ENCODE results near the gene C22orf39. TPM values are rescaled to one million over a fixed set of nuclear protein-coding genes. Genes with fewer than 3 reads are reported as not detected.

C22orf39 gene
- polyA plus RNA-seq, 1 donor = 41.1 TPM

DNA sequence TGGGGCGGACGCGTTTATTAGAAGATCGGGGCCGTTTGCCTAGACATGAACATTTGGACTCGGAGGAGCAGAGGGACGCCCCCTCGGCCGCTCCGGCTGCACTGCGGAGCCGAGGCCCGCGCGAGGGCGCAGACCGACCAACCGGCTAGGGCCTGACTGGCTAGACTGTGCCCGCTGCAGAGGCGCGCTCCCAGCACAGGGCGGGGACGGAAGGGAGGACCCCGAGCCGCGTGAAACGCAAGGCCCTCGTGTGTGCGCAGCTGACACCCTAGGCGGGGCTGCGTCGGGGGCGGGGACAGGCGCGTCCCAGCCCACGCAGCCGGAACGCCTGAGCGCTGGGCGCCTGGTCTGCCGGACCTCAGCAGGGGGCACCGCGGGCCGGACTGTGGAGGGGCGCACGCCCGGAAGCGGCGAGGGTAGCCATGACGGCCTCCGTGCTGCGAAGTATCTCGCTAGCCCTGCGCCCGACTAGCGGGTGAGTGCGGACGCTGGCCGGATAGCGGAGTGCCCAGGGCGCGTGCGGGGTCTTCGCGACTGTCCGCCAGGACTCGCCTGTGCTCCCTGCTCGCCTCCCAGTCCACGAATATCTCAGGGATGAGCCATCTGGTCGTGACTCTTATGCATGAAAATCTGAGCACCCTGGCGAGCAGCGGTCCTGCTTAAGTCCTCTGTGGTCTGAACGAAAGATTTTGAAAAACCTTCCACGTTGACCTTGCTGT is 15.2 kb downstream of the C22orf39 start, which contains the start of gene MRPL40:
TSS of gene MRPL40 (plus strand) at position 413 of the 719 bp plus-strand sequence. CDS start at position 423, 10 bp downstream.
- DNase-seq = peak; percentile 90

DNA sequence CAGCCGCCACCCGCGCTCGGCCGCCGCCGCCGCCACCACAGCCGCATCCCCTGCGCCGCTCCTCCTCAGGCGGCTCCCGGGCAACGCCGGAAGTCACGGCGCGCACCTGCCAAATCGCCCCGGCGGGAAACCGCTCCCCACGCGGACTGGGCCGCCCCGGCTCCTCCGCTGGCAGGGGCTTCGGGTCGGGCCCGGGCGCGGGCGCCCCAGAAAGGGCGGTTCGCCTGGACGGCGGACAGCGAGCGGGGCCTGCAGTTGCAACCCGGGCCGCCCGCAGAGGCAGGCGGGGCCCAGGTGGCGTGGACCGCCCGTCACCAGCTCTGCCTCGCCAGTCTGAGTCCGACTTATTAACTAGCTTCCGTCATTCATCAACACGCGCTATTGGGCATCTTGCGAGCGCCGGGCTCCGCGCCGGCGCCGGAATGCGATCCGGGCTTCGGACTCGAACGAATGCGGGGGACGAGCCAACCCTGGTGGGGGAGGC is 15.8 kb downstream of the C22orf39 start, which contains the start of gene HIRA:
TSS of gene HIRA (minus strand) at position 85 of the 484 bp plus-strand sequence. CDS start 257 bp downstream, outside the sequence.
- DNase-seq = peak; percentile 72

GRCh38 chr22:19430890-19431541 is 16.5 kb downstream of the C22orf39 start:
- DNase-seq = peak; percentile 14

- peak; percentile 4 for DNase-seq
Measured at GRCh38 chr22:19429950-19430889, 17.3 kb downstream of the C22orf39 start.

DNA sequence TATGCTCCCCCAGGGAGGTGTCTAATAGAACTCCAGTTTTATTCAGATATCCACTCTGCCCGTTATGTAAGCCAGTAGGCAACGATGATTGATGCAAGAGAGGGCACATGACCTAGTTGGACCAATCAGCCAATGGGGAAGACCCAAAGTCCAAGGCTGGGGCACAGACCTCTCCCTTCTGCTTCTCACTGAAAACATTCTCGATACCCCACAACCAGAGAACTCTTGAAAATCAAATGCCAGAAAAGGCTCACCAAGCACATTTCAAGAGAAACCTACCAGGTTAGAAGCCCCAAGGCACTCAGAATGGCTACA is 23.4 kb downstream of the C22orf39 start:
- DNase-seq = no peak

- no peak for DNase-seq
Measured at GRCh38 chr22:19422440-19423301, 24.8 kb downstream of the C22orf39 start.

GRCh38 chr22:19420321-19420720 is 27.2 kb downstream of the C22orf39 start:
- DNase-seq = no peak

GRCh38 chr22:19419464-19420178 is 27.9 kb downstream of the C22orf39 start:
- no peak for DNase-seq

- no peak for DNase-seq
Measured at GRCh38 chr22:19419086-19419463, 28.4 kb downstream of the C22orf39 start.

GRCh38 chr22:19412923-19413322 is 34.6 kb downstream of the C22orf39 start:
- DNase-seq = no peak

GRCh38 chr22:19412478-19412877 is 35.0 kb downstream of the C22orf39 start:
- DNase-seq = no peak

DNA sequence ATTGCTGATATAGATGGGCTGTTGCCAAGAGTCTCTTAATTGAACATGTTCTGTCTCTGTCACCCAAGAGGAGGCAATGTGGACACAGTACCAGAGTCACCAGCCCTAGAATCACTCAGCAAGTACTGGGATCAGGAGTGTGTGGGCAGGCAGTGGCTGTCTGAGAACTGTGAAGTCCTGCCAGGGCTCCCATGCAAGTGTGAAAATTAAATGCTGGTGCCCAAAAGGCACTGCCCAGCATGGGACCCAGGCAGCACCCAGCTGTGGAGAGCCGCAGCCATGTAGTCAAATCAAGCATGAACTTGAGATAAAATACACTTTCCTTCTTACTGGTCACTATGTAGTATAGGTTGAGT is 35.8 kb downstream of the C22orf39 start:
- no peak for DNase-seq

- DNase-seq = no peak
Measured at GRCh38 chr22:19410941-19411689, 36.4 kb downstream of the C22orf39 start.

GRCh38 chr22:19407649-19408606 is 39.6 kb downstream of the C22orf39 start:
- DNase-seq = no peak

DNA sequence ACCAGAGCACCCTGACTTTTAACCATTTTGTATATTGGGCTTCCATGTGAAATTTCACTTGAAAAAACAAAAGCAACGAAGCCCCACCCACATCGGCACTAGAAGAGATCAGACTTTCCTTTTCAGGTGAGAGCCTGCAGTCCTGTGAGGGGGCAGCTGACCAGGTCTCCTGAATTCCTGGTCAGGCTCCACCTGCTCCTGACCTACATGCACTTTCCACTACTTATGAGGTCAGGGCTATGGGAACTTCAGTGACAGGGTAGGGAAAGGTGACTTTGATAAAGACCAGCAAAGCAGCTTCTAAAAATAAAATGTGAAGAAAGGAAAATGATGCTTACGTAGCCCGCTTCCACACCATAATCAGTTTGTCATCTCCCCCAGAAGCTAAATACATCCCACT is 40.7 kb downstream of the C22orf39 start:
- no peak for DNase-seq

- DNase-seq = no peak
Measured at GRCh38 chr22:19406281-19406811, 41.2 kb downstream of the C22orf39 start.

GRCh38 chr22:19405652-19406051 is 41.9 kb downstream of the C22orf39 start:
- DNase-seq = no peak

DNA sequence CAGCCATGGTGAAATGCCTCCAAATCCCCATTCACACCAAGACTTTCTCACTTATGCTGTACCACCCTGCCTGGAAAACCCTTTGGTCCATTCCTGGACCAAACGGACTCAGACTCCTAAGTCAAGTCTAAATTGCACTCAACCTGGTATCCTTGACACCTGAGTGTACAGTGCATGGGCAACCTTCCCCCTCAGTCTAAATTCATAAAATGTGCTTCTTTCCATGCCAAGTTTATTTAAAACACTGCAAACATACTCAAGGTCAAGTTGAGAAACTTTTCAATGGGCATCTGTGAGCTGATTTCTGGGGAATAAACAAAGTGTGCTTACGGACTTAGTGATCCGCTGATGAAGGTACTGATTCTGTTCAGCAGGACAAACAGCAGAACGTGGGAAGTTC is 42.4 kb downstream of the C22orf39 start:
- no peak for DNase-seq

- DNase-seq = no peak
Measured at GRCh38 chr22:19404676-19405075, 42.8 kb downstream of the C22orf39 start.

Data from left kidney (tissue), 2 donors.